Liver (tissue), 9 donors: ENCODE results near the gene NME1. TPM values are rescaled to one million over a fixed set of nuclear protein-coding genes. Genes with fewer than 3 reads are reported as not detected.

Experiments
- DNase-seq: peaks from one replicate; pipeline ENCODE4 v3.0.0-alpha.2; 2017; ENCODE audit warnings: low spot score
- H3K27ac ChIP-seq, 2 donors: one replicate each; pipeline ENCODE4 v1.7.0; 2013; ENCODE audit warnings: inconsistent platforms in 2 of 2, low read length in 2 of 2, control low read depth in 1 of 2, low read depth in 1 of 2, mild to moderate bottlenecking in 1 of 2
- H3K27me3 ChIP-seq, 4 donors: one replicate each; pipeline versions ENCODE4 v1.6.1 to v1.7.0; 2013; ENCODE audit warnings: low read length in 3 of 4, inconsistent platforms in 1 of 4, mild to moderate bottlenecking in 1 of 4, moderate library complexity in 1 of 4; ENCODE audit not compliant: control insufficient read depth in 4 of 4, insufficient read depth in 4 of 4
- H3K36me3 ChIP-seq, 4 donors: one replicate each; pipeline versions ENCODE4 v1.6.1 to v1.7.0; 2013; ENCODE audit warnings: low read length in 3 of 4, mild to moderate bottlenecking in 3 of 4, low read depth in 1 of 4, moderate library complexity in 1 of 4; ENCODE audit not compliant: control insufficient read depth in 4 of 4, insufficient read depth in 3 of 4
- H3K4me1 ChIP-seq, 4 donors: one replicate each; pipeline versions ENCODE4 v1.6.1 to v1.7.0; 2013; ENCODE audit warnings: low read length in 3 of 4, mild to moderate bottlenecking in 3 of 4, moderate library complexity in 1 of 4; ENCODE audit not compliant: control insufficient read depth in 4 of 4, insufficient read depth in 4 of 4
- H3K4me3 ChIP-seq, 3 donors: one replicate each; pipeline versions ENCODE4 v1.6.1 to v1.7.0; 2013; ENCODE audit warnings: low read length in 3 of 3, control low read depth in 1 of 3, low read depth in 1 of 3, mild to moderate bottlenecking in 1 of 3
- H3K9ac ChIP-seq, 2 donors: one replicate each; pipeline ENCODE4 v1.7.0; 2013; ENCODE audit warnings: low read length in 2 of 2, mild to moderate bottlenecking in 2 of 2, moderate library complexity in 2 of 2, control low read depth in 1 of 2, low read depth in 1 of 2
- H3K9me3 ChIP-seq, 4 donors: one replicate each; pipeline versions ENCODE4 v1.6.1 to v1.7.0; 2013; ENCODE audit warnings: low read length in 3 of 4; ENCODE audit not compliant: control insufficient read depth in 4 of 4
- CTCF ChIP-seq: fragments of 150-350 bp; IDR thresholded peaks from 2 replicates; pipeline ENCODE4 v1.5.1; 2017; ENCODE audit warnings: improper control_type of control experiment, low read depth, low read length; ENCODE audit not compliant: missing input control
- FOXA1 ChIP-seq: IDR thresholded peaks from 2 replicates; pipeline ENCODE4 v1.6.1; 2016; ENCODE audit warnings: antibody characterized with exemption
- FOXA2 ChIP-seq: IDR thresholded peaks from 2 replicates; pipeline ENCODE4 v1.6.1; 2016; ENCODE audit warnings: antibody characterized with exemption
- GABPA ChIP-seq, 2 donors: IDR thresholded peaks in 1 of 2; conservative IDR thresholded peaks in 1 of 2; 2 replicates each; pipeline ENCODE4 v1.6.1; 2016; ENCODE audit warnings: antibody characterized with exemption in 2 of 2, mild to moderate bottlenecking in 1 of 2, moderate library complexity in 1 of 2
- HNF4A ChIP-seq, 2 donors: conservative IDR thresholded peaks; 2 replicates each; pipeline ENCODE4 v1.6.1; 2016; ENCODE audit warnings: antibody characterized with exemption in 2 of 2, mild to moderate bottlenecking in 2 of 2
- JUND ChIP-seq, 2 donors: IDR thresholded peaks; 2 replicates each; pipeline ENCODE4 v1.6.1; 2016; ENCODE audit warnings: antibody characterized with exemption in 2 of 2
- NR2F2 ChIP-seq: IDR thresholded peaks from 2 replicates; pipeline ENCODE4 v1.6.1; 2016; ENCODE audit warnings: antibody characterized with exemption
- RAD21 ChIP-seq, 2 donors: IDR thresholded peaks; 2 replicates each; pipeline ENCODE4 v1.6.1; 2016; ENCODE audit warnings: antibody characterized with exemption in 2 of 2, mild to moderate bottlenecking in 2 of 2
- REST ChIP-seq: IDR thresholded peaks from 2 replicates; pipeline ENCODE4 v1.6.1; 2016; ENCODE audit warnings: antibody characterized with exemption, mild to moderate bottlenecking
- RXRA ChIP-seq, 2 donors: IDR thresholded peaks; 2 replicates each; pipeline ENCODE4 v1.6.1; 2017 to 2018; ENCODE audit warnings: antibody characterized with exemption in 2 of 2, mild to moderate bottlenecking in 1 of 2
- SP1 ChIP-seq: IDR thresholded peaks from 2 replicates; pipeline ENCODE4 v1.6.1; 2018; ENCODE audit warnings: antibody characterized with exemption, mild to moderate bottlenecking
- ZBTB33 ChIP-seq: IDR thresholded peaks from 2 replicates; pipeline ENCODE4 v1.6.1; 2016; ENCODE audit warnings: antibody characterized with exemption
- WGBS: extraction: QIAGEN DNeasy Blood & Tissue Kit; methylation state at CpG from one replicate; pipeline ENCODE4 v1.1.7; 2013; 5-methylcytosine and 5-hydroxymethylcytosine counted together
- polyA plus RNA-seq, 2 donors: library from polyadenylated mRNA; stranded (reverse) in 1 of 2; unstranded in 1 of 2; fragments of 200-250 nt in 1 of 2; fragments of >200 nt in 1 of 2; fragmentation: Nextera tagmentation in 1 of 2; extraction: Ambion mirVana in 1 of 2; gene quantifications; one replicate each; pipeline versions ENCODE4 v1.2.1 to v1.2.3, GENCODE V29; 2013 to 2015
- total RNA-seq, 2 donors: library from RNA; depleted of rRNA; stranded (reverse); fragments of >200 nt; gene quantifications; one replicate each; pipeline ENCODE4 v1.2.3, GENCODE V29; 2014
- TF ChIP-seq, protein P1 (sequence below): IDR thresholded peaks from 2 replicates; pipeline ENCODE4 v1.6.1; 2016; ENCODE audit warnings: antibody characterized with exemption
- donor health status: healthy.
- donor health status: healthy.
- donor health status: healthy.
- donor health status: healthy.
- donor health status: healthy.

Gene NME1
- total and polyA plus RNA-seq, 4 donors: 26.7 to 97.3 (median 57.4) TPM

- no peaks in the 10 kb centered on the region for H3K27me3 ChIP-seq
- H3K4me1 ChIP-seq: peaks cover 2 to 5% (median 3%) of the 10 kb centered on the region in 4 donors
- H3K9me3 ChIP-seq: no peaks in the 10 kb centered on the region
- H3K36me3 ChIP-seq: no peaks in the 10 kb centered on the region
- H3K27ac ChIP-seq: peak overlapping the region in 1 of 2 donors; percentile 46
- no peak overlapping the region for H3K9ac ChIP-seq
- no peak for TF ChIP-seq JUND (IDR thresholded peaks at IDR 0.05)
- TF ChIP-seq, protein P1, sequence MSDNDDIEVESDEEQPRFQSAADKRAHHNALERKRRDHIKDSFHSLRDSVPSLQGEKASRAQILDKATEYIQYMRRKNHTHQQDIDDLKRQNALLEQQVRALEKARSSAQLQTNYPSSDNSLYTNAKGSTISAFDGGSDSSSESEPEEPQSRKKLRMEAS: no peak
- no peak for TF ChIP-seq FOXA1
- no peak for TF ChIP-seq ZBTB33
- no peak for TF ChIP-seq CTCF
- no peak for TF ChIP-seq GABPA (IDR thresholded peaks at IDR 0.05 in 1 of 2, conservative IDR thresholded peaks at IDR 0.05 in 1 of 2)
- TF ChIP-seq RXRA (IDR thresholded peaks at IDR 0.05): no peak
- TF ChIP-seq RAD21 (IDR thresholded peaks at IDR 0.05): no peak
- no peak for TF ChIP-seq FOXA2
- no peak for TF ChIP-seq NR2F2
- DNase-seq: no peak
- H3K4me3 ChIP-seq: no peak overlapping the region
- WGBS: 93% methylated on average over 2 of the region's 2 CpGs
Measured at GRCh38 chr17:51133365-51133764, 20.0 kb upstream of the NME1 start.

GRCh38 chr17:51135956-51136355, 17.4 kb upstream of the NME1 start:
- no peaks in the 10 kb centered on the region for H3K36me3 ChIP-seq
- TF ChIP-seq HNF4A (conservative IDR thresholded peaks at IDR 0.05) (no peak), NR2F2 (no peak), REST (no peak), JUND (IDR thresholded peaks at IDR 0.05) (no peak), SP1 (no peak), FOXA2 (no peak), RAD21 (IDR thresholded peaks at IDR 0.05) (no peak), CTCF (no peak)
- TF ChIP-seq, protein P1: no peak
- H3K27me3 ChIP-seq: no peaks in the 10 kb centered on the region
- no peak overlapping the region for H3K4me3 ChIP-seq
- WGBS: 82% methylated on average over 3 of the region's 3 CpGs
- H3K27ac ChIP-seq: no peak overlapping the region
- H3K4me1 ChIP-seq: peaks cover 2 to 11% (median 8%) of the 10 kb centered on the region in 4 donors
- no peak overlapping the region for H3K9ac ChIP-seq
- DNase-seq: no peak
- H3K9me3 ChIP-seq: no peaks in the 10 kb centered on the region
